Type B pancreatic cell (in vitro differentiated cells): ENCODE measurements around the gene MRPL40. TPM values are rescaled to one million over a fixed set of nuclear protein-coding genes. Genes with fewer than 3 reads are reported as not detected.
A peak's percentile ranks its signal among the peaks of the same experiment; 100 is the strongest.
"Not testable (repeated sequence)": the region's sequence is repeated elsewhere in the genome, so short reads cannot be mapped to it uniquely, and the experiment has no call there.

Source experiments
- DNase-seq: peaks from one replicate; pipeline ENCODE4 v3.0.0; 2021; ENCODE audit warnings: mixed read lengths; ENCODE audit not compliant: unreplicated experiment; ENCODE audit errors: extremely low spot score
- H3K27ac Mint-ChIP-seq: 2 replicates; pipeline ENCODE4 v1.8.0; 2021; ENCODE audit warnings: mild to moderate bottlenecking, mixed read lengths
- H3K27me3 Mint-ChIP-seq: 2 replicates; pipeline ENCODE4 v1.8.0; 2021; ENCODE audit warnings: mixed read lengths
- H3K36me3 Mint-ChIP-seq: 2 replicates; pipeline ENCODE4 v1.8.0; 2021; ENCODE audit warnings: mixed read lengths
- H3K4me1 Mint-ChIP-seq: one replicate; pipeline ENCODE4 v1.8.0; 2021; ENCODE audit warnings: mixed read lengths; ENCODE audit not compliant: unreplicated experiment
- H3K4me3 Mint-ChIP-seq: 2 replicates; pipeline ENCODE4 v1.8.0; 2021; ENCODE audit warnings: mild to moderate bottlenecking, mixed read lengths
- H3K9me3 Mint-ChIP-seq: 2 replicates; pipeline ENCODE4 v1.8.0; 2021; ENCODE audit warnings: mixed read lengths
- total RNA-seq: library from RNA; stranded (reverse); gene quantifications from 2 replicates; pipeline ENCODE4 v1.2.1, GENCODE V29; 2021; ENCODE audit warnings: low replicate concordance
- TF ChIP-seq, protein P1 (sequence below): fragments of 200-600 bp; sonication (generic); conservative IDR thresholded peaks from 2 replicates; pipeline ENCODE4 v1.5.0; 2021; ENCODE audit warnings: antibody characterized with exemption, mild to moderate bottlenecking

The MRPL40 gene
- total RNA-seq, 1 donor from 2014 or later, result 24.7 TPM

DNA sequence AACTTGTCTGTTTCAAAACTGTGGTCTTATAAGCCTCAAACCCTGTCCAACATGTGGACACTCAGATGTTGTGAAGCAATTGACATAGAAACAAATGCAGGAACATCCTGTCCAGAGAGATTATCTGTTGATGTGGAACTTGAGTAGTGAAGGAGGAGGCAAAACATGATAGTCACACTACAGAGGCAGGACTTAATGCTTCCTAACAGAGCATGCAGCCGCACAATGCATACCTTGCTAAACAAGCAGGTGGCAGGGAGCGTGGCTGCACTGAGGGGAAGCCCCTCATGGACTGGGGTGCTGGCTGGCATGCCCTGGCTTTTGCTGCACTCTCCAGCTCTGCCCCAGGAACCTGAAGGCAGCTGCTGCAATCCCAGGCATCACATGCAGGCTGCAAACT is 9.8 kb downstream of the MRPL40 start:
- Mint-ChIP-seq H3K27ac (no peak overlapping the region), H3K36me3 (no peaks in the 10 kb centered on the region), H3K27me3 (no peaks in the 10 kb centered on the region), H3K4me3 (no peak overlapping the region), H3K4me1 (peaks cover 15% of the 10 kb centered on the region), H3K9me3 (no peaks in the 10 kb centered on the region)
- TF ChIP-seq, protein P1, sequence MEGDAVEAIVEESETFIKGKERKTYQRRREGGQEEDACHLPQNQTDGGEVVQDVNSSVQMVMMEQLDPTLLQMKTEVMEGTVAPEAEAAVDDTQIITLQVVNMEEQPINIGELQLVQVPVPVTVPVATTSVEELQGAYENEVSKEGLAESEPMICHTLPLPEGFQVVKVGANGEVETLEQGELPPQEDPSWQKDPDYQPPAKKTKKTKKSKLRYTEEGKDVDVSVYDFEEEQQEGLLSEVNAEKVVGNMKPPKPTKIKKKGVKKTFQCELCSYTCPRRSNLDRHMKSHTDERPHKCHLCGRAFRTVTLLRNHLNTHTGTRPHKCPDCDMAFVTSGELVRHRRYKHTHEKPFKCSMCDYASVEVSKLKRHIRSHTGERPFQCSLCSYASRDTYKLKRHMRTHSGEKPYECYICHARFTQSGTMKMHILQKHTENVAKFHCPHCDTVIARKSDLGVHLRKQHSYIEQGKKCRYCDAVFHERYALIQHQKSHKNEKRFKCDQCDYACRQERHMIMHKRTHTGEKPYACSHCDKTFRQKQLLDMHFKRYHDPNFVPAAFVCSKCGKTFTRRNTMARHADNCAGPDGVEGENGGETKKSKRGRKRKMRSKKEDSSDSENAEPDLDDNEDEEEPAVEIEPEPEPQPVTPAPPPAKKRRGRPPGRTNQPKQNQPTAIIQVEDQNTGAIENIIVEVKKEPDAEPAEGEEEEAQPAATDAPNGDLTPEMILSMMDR, result no peak
- DNase-seq, result no peak

DNA sequence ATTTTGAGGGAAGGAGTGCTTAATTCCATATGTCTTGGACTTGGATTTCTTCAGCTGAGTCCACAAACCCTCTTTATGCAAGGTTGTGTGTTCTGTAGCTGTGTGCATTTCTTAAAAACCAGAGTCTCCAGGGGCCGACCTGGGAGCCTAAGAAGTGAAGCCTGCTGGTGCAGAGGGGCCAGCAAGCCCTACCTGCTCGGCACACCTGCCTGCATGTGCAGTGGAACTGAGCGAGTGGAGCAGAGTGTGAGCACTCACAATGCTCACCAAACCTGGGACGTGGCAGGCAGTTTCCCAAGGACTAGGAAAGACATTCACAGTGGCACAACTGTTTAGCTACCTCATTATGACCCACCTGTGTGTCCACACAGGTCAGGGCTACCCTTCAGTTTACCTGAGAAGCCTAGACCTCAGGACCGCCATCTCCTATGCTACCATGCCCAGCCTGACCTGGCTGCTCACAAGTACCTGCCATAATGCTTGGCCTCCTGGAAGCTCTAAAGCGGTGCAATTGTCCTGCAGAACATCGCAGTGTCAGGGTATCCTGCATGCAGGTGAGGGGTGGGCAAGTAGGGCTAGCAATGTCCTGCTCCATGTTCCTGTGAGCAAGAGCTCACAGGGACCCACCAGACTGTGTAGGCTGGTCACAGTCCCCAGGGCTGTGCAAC is 11.3 kb downstream of the MRPL40 start:
- Mint-ChIP-seq H3K4me1 (peaks cover 19% of the 10 kb centered on the region), H3K4me3 (no peak overlapping the region), H3K36me3 (peaks cover 3% of the 10 kb centered on the region), H3K27ac (no peak overlapping the region), H3K27me3 (no peaks in the 10 kb centered on the region), H3K9me3 (no peaks in the 10 kb centered on the region)
- TF ChIP-seq, protein P1, result no peak
- DNase-seq, result no peak

DNA sequence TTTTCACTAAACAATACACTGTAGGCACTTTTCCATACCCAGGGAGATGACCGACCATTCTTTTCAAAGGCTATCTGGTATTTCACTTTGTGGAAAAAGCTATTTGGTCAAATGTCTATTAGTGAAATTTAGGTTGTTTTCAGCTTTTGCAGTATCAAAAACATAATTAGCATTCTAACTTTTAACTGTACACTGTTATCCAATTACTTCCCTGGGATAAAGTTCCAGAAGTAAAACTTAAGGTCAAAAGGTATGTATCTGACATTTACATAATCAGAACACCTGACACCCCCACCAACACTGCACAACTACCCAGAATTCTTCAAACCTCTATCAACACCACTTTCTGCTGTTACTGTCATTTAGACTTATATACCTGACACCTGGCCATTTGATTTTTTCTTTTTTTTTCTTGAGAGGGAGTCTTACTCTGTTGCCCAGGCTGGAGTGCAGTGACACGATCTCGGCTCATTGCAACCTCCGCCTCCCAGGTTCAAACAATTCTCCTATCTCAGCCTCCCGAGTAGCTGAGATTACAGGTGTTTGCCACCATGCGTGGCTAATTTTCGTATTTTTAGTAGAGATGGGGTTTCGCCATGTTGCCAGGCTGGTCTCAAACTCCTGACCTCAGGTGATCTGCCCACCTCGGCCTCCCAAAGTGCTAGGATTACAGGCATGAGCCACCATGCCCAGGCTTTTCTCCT is 13.1 kb downstream of the MRPL40 start:
- H3K4me1 Mint-ChIP-seq, result peaks cover 19% of the 10 kb centered on the region
- H3K27me3 Mint-ChIP-seq, H3K27ac Mint-ChIP-seq, DNase-seq, H3K36me3 Mint-ChIP-seq, H3K9me3 Mint-ChIP-seq: not testable (repeated sequence)
- peak overlapping the region; percentile 70 for H3K4me3 Mint-ChIP-seq

DNA sequence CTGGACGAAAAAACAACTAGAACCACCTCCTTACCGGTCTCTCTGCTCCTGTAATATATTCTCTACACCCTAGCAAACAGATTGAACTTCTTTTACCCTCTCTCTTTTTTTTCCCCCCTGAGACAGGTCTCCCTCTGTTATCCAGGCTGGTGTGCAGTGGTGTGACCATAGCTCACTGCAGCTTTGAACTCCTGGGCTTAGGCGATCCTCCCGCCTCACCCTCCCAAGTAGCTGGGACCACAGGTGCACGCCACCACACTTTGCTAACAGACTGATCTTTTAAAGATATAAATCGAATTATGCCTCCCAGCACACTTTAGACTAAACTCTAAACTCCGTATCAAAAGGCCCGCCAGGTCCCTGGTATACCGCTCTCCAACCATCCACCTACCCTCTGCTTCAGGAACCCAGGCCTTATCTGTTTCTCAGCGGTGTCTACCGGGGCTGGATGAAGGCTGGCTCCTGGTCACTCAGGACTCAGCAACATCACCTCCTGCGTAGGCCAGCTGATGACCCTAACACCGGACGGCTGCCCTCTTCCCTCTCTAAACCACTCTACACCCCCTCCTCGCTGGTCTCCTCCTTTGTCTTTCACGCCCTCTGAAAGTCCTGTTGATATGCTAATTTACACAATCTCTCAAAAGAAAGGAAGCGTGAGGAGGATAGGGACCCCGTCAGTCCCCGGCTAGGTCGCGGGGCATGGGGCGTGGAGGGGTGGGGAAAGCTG is 14.4 kb downstream of the MRPL40 start:
- Mint-ChIP-seq H3K36me3 (peaks cover 7% of the 10 kb centered on the region), H3K27me3 (no peaks in the 10 kb centered on the region), H3K9me3 (no peaks in the 10 kb centered on the region), H3K4me1 (peaks cover 19% of the 10 kb centered on the region), H3K4me3 (peak overlapping the region; percentile 92), H3K27ac (peak overlapping the region; percentile 82)
- no peak for DNase-seq
- TF ChIP-seq, protein P1, result no peak

DNA sequence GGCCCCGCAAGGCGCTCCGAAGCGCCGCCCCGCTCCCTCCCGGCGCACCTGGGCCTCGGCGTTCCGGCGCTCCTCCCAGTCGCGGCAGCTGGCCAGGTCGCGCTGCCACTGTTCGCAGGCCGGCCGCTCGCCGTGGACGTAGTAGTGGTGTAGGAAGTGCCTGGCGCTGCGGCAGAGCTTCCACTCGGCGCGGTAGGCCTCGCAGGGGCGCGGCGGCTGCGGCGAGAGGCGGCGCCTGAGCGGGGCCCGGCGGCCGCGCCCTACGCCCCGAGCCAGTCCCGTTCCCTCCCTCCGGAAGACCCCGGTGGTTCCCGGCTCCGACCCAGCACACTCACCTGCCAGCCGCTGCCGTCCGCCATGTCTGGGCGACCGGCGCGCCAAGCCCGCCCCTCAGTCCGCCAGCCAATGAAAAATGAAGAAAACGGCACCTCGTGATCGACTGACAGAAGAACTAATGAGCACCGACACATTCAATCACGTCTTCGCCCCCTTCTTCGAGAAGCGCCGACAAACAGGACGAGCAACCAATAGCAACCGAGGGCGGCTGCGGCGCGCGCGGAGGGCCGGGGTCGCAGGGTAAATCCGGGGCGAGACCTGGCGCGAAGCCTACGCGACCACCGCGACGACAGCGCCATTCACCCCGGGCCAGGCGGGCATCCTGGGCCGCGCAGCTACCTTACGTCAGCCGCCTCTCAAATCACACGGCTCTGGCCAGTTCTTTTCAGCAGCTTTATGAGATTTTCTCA is 15.2 kb downstream of the MRPL40 start, which contains the start of gene C22orf39:
Gene C22orf39, minus strand, starts transcription at position 382 of the 746 bp plus-strand sequence. Its CDS starts 23 bp downstream, at position 359.
- peak within 1 kb of the TSS; percentile 92 for H3K4me3 Mint-ChIP-seq
- peaks cover 19% of the 10 kb centered on the region for H3K4me1 Mint-ChIP-seq
- H3K36me3 Mint-ChIP-seq, result peaks cover 8% of the 10 kb centered on the region
- H3K27ac Mint-ChIP-seq, result peak within 1 kb of the TSS; percentile 93
- TF ChIP-seq, protein P1, result no peak
- peak; percentile 85 for DNase-seq
- H3K9me3 Mint-ChIP-seq, result no peaks in the 10 kb centered on the region
- no peaks in the 10 kb centered on the region for H3K27me3 Mint-ChIP-seq
